ENCODE results near the gene DNAJB8. TPM values are rescaled to one million over a fixed set of nuclear protein-coding genes. Genes with fewer than 3 reads are reported as not detected.

DNAJB8 gene
- total RNA-seq, 1 experiment from 2014 or later: not detected

- H4K91ac ChIP-seq (ENCODE audit: insufficient read length, low read depth, low read length): no peak overlapping the region
- Mint-ChIP-seq H3K27ac (no peak overlapping the region), H3K4me1 (peaks cover 22 to 31% of the 10 kb centered on the region in 2 experiments), H3K9me3 (no peaks in the 10 kb centered on the region), H3K27me3 (ENCODE audit: low read depth) (peaks cover 71% of the 10 kb centered on the region), H3K4me3 (no peak overlapping the region), H3K36me3 (ENCODE audit: insufficient read depth in 1 of 3, low read depth in 3 of 3) (no peaks in the 10 kb centered on the region; a peak in 1 of 7 replicates)
- H3K23ac ChIP-seq (ENCODE audit: insufficient read length, low read depth, low read length): no peak overlapping the region
- peak overlapping the region; percentile 50 for H3K4me2 ChIP-seq (ENCODE audit: insufficient read depth, insufficient read length, low read length)
- no peak overlapping the region; the same call in 1 of the 2 replicates for H3K14ac ChIP-seq (ENCODE audit: insufficient read depth, low read length)
- no peak for TF ChIP-seq CTCF (conservative IDR thresholded peaks at IDR 0.05)
- H2AK5ac ChIP-seq (ENCODE audit: insufficient read length, low read length): no peak overlapping the region
- H4K20me1 ChIP-seq (ENCODE audit: control insufficient read depth, insufficient read depth, insufficient read length): no peaks in the 10 kb centered on the region
- no peak overlapping the region for H2BK120ac ChIP-seq (ENCODE audit: low read depth, low read length, poor library complexity, severe bottlenecking)
- no peak overlapping the region for H3T11ph ChIP-seq (ENCODE audit: low read length)
- no peak overlapping the region for H3K18ac ChIP-seq (ENCODE audit: insufficient read length, low read depth, low read length)
- no peak overlapping the region for H4K5ac ChIP-seq (ENCODE audit: insufficient read length, low read depth, low read length)
- no peaks in the 10 kb centered on the region for H3K9me3 ChIP-seq (ENCODE audit: control insufficient read depth, low read depth, low read length)
- no peak overlapping the region for H3K9ac ChIP-seq (ENCODE audit: extremely low read depth, insufficient read length, low read length)
- no peak overlapping the region for H3K56ac ChIP-seq (ENCODE audit: insufficient read length, low read depth, low read length)
- H3K79me1 ChIP-seq (ENCODE audit: insufficient read depth, low read depth, low read length, poor library complexity, severe bottlenecking): no peaks in the 10 kb centered on the region
- peaks cover 10% of the 10 kb centered on the region; the same call in 1 of the 2 replicates for H3K27me3 ChIP-seq (ENCODE audit: insufficient read depth, low read length)
- H3K23me2 ChIP-seq (ENCODE audit: insufficient read length, low read depth, low read length, poor library complexity, severe bottlenecking): peaks cover 4% of the 10 kb centered on the region
- no peaks in the 10 kb centered on the region for H3K79me2 ChIP-seq (ENCODE audit: insufficient read depth, low read length)
- H4K8ac ChIP-seq (replicated peaks; ENCODE audit: insufficient read length, low read depth, low read length): no peak overlapping the region
- H3K4ac ChIP-seq (ENCODE audit: low read depth, low read length): no peak overlapping the region
- H3K27ac ChIP-seq (ENCODE audit: insufficient read length, low read depth, low read length): no peak overlapping the region
- no peak overlapping the region for H2BK5ac ChIP-seq (ENCODE audit: insufficient read length, low read length)
- H3K4me1 ChIP-seq (ENCODE audit: insufficient read depth, low read length): no peaks in the 10 kb centered on the region; the same call in 1 of the 2 replicates
- H2BK20ac ChIP-seq (ENCODE audit: low read depth, low read length, poor library complexity, severe bottlenecking): no peak overlapping the region
- H2BK15ac ChIP-seq (ENCODE audit: low read depth, low read length): no peak overlapping the region; the same call in 1 of the 2 replicates
- no peak overlapping the region for H2BK12ac ChIP-seq (ENCODE audit: insufficient read length, low read depth, low read length)
- no CpG with 5 or more reads among the region's 8 CpGs for WGBS (ENCODE audit: extremely low coverage, insufficient read length, low lambda C conversion rate)
- no peak for DNase-seq
- H2AFZ ChIP-seq (ENCODE audit: low read length): no peak overlapping the region
Observed at GRCh38 chr3:128425846-128426127, 40.9 kb downstream of the DNAJB8 start.

Measured in H9 (cell line).